ENCODE data around the gene THAP2. TPM values are rescaled to one million over a fixed set of nuclear protein-coding genes. Genes with fewer than 3 reads are reported as not detected.

The THAP2 gene
- total and polyA plus RNA-seq, 5 experiments from 2014 or later: 9.6 to 15.8 (median 11.6) TPM

DNA sequence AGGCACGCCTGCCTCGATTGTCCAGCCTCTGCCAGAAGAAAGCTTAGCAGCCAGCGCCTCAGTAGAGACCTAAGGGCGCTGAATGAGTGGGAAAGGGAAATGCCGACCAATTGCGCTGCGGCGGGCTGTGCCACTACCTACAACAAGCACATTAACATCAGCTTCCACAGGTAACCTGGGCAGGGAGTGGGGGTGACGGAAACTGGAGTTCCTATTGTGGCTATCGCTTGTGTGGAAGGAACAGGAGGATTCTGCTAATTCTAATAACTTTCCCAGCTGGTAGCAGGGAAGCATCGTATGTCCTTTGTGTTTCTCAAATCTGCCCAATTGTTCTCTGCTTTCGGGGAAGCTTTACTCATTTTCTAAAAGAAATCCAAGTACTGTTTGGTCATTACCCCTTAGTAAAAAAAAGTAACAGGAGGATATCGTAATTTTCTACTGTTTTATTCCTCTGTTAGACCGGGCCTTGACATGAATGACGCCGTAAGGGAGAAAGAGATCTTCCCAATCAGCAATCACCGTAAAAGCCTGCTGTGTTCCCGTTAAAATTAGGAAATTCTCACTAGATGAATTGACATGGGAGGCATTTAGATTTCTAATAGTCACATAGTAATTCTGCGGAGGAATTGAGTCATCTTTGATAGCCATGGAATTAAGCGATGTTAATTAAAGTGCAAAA, 449 bp downstream of the THAP2 start:
- POLR2A ChIA-PET: interaction anchor here (1.2 to 4.2 kb wide), 11 partner anchors 11 to 1925 kb away, joined by 4 to 213 read pairs (median 11); partner anchors contain the start of genes CNOT2, RAB21, TBC1D15 and TMEM19
- ATAC-seq (peak; percentile 24 to 38), DNase-seq (peak in 1 of 10 donors; percentile 8)
- no peaks in the 10 kb centered on the region for H3K27me3 Mint-ChIP-seq
- peak overlapping the region; percentile 95 to 100 (median 99) for H3K27ac Mint-ChIP-seq
- H3K36me3 Mint-ChIP-seq: peaks cover under 1 to 19% (median 4%) of the 10 kb centered on the region in 3 donors
- peak overlapping the region; percentile 95 to 100 (median 99) for H3K4me3 Mint-ChIP-seq
- H3K9me3 Mint-ChIP-seq: peaks cover 0 to 9% (median 0%) of the 10 kb centered on the region in 9 donors
- peaks cover 19 to 51% (median 45%) of the 10 kb centered on the region in 4 donors for H3K4me1 Mint-ChIP-seq

DNA sequence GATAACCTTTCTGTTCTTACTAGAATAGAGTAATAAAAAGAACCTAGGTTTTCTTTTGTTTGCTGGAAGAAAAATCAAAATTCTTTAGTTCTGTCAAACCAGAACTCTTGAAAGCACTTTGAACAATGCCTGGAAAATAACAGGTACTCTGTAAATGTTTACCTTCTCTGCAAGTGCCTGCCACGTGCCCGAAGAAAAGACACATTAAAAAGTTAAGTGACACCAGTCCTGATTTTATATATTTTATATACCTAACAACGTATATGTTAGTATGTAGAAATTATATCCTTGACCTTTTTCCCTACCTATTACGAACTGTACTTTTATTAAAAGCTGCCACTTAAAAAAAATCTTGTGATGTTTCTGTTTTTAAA, 976 bp downstream of the THAP2 start:
- peak in 1 of 10 donors; percentile 10 for DNase-seq
- peaks cover 0 to 9% (median 0%) of the 10 kb centered on the region in 9 donors for H3K9me3 Mint-ChIP-seq
- peak overlapping the region; percentile 95 to 100 (median 99) for H3K4me3 Mint-ChIP-seq
- H3K4me1 Mint-ChIP-seq: peaks cover 19 to 49% (median 42%) of the 10 kb centered on the region in 4 donors
- no peaks in the 10 kb centered on the region for H3K27me3 Mint-ChIP-seq
- ATAC-seq: no peak
- H3K36me3 Mint-ChIP-seq: peaks cover 0 to 15% (median 3%) of the 10 kb centered on the region in 3 donors
- peak overlapping the region; percentile 95 to 100 (median 99) for H3K27ac Mint-ChIP-seq
- POLR2A ChIA-PET: interaction anchor here (1.2 to 4.2 kb wide), 5 partner anchors 10 to 1926 kb away, joined by 4 to 213 read pairs (median 28); partner anchors contain the start of genes RAB21, TBC1D15 and TMEM19

DNA sequence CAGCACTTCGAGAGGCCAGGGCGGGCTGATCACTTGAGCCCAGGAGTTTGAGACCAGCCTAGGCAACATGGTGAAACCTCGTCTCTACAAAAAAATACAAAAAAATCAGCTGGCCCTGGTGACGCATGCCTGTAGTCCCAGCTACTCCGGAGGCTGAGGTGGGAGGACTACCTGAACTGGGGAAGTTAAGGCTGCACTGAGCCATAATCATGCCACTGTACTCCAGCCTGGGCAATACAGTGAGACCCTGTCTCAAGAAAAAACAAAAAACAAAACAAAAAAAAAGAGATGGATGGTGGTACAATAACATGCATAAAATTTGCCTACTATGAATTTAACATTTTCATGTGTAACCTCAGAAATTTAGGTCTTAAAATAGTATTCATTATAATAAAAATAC, 2.2 kb downstream of the THAP2 start:
- peaks cover 0 to 15% (median 0%) of the 10 kb centered on the region in 3 donors for H3K36me3 Mint-ChIP-seq
- H3K27me3 Mint-ChIP-seq: no peaks in the 10 kb centered on the region
- ATAC-seq (no peak), DNase-seq (no peak)
- H3K9me3 Mint-ChIP-seq: peaks cover 0 to 9% (median 0%) of the 10 kb centered on the region in 9 donors
- H3K4me1 Mint-ChIP-seq: peaks cover 20 to 49% (median 38%) of the 10 kb centered on the region in 4 donors
- peak overlapping the region; percentile 91 to 100 (median 99) for H3K27ac Mint-ChIP-seq
- peak overlapping the region in 2 of 10 donors; percentile 14 to 96 for H3K4me3 Mint-ChIP-seq
- POLR2A ChIA-PET: interaction anchor here (4.2 kb wide), 1 partner anchor 19 kb away, joined by 213 read pairs; the partner anchor contains the start of gene TMEM19

DNA sequence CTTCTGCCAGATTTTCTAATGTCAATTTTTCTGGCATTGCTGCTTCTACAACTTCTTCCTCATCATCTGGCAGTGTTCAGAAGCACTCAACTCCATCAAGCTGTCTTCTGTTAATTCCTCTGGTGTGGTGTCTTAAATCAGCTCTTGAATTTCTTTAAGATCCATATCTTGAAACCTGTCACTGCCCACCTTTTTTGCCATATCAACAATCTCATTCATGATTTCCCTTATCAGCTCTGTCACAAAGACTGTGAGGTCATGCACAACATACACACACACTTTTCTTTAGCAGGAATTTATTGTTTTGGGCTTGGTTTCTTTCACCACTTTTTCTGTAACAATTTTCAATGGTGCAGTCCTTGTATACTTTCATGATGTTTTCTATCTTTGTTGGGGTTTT, 7.2 kb downstream of the THAP2 start:
- H3K27ac Mint-ChIP-seq: peak overlapping the region in 3 of 10 donors; percentile 9 to 20 (median 11)
- ATAC-seq (no peak), DNase-seq (no peak)
- no peaks in the 10 kb centered on the region for H3K27me3 Mint-ChIP-seq
- peaks cover 6 to 30% (median 16%) of the 10 kb centered on the region in 4 donors for H3K4me1 Mint-ChIP-seq
- H3K36me3 Mint-ChIP-seq: peaks cover 0 to 5% (median 0%) of the 10 kb centered on the region in 3 donors
- POLR2A ChIA-PET: no interaction called here
- peaks cover 0 to 9% (median 0%) of the 10 kb centered on the region in 9 donors for H3K9me3 Mint-ChIP-seq
- no peak overlapping the region for H3K4me3 Mint-ChIP-seq

DNA sequence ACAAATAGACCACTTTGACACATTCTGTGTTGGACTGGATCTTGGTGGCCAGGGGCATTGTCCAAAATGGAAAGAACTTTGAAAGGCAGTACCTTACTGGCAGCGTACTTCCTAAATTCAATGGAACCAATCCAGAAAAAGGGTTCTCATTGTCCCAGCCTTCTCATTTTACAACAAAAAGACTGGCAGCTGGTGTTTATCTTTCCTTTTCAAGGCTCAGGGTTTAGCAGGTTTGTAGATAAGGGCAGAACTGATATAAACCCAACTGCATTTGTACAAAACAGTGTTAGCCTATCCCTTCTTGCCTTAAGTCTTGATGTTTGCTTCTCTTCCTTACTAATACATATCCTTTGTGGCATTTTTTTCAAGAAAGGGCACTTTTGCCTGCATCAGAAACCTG, 7.7 kb downstream of the THAP2 start:
- ATAC-seq (no peak), DNase-seq (no peak)
- Mint-ChIP-seq H3K4me3 (no peak overlapping the region), H3K27ac (peak overlapping the region in 2 of 10 donors; percentile 11 to 14), H3K36me3 (peaks cover 0 to 8% (median 0%) of the 10 kb centered on the region in 3 donors), H3K27me3 (no peaks in the 10 kb centered on the region), H3K9me3 (peaks cover 0 to 9% (median 0%) of the 10 kb centered on the region in 9 donors), H3K4me1 (peaks cover 5 to 29% (median 15%) of the 10 kb centered on the region in 4 donors)
- POLR2A ChIA-PET: interaction anchor here (0.8 kb wide), 1 partner anchor 9 kb away, joined by 4 read pairs; no protein-coding TSS in a partner anchor

DNA sequence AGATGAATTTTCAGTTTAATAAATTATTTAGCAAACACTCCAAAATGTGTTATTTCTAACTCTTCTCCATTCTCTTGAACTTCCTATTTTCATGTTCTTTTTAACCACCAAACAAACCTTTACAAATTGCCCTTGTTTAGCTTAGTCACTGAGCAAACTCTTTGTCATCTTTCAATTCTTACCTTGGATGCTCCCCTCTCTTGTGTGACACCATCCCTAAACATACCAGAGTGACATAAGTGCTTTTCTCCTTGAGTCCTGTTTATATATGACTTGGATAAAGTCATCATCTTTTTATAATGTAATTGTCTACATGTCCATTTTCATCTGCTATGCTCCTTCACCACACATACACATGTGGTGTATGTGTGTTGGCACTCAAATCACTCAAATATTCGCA, 18.4 kb downstream of the THAP2 start:
- Mint-ChIP-seq H3K4me3 (no peak overlapping the region), H3K36me3 (peaks cover 0 to 4% (median 0%) of the 10 kb centered on the region in 3 donors), H3K27ac (no peak overlapping the region), H3K27me3 (no peaks in the 10 kb centered on the region), H3K4me1 (peaks cover 6 to 23% (median 11%) of the 10 kb centered on the region in 4 donors), H3K9me3 (no peaks in the 10 kb centered on the region)
- POLR2A ChIA-PET: no interaction called here
- ATAC-seq (no peak), DNase-seq (no peak)

DNA sequence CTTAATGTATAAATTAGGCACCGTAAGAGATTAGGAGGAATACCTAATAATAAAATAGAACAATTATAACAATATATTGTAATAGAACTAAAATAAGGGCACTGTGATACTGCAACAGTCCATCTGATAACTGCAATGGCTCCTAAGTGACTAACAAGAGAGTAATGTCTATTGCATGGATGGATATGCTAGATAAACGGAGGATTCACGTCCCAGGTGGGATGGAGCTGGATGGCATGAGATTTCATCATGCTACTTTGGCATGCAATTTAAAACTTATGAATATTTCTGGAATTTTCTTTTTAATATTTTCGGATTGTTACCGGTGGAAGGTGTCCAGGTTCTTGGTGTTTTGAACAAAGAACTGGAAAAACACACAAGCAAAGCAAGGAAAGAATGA, 19.5 kb downstream of the THAP2 start:
- Mint-ChIP-seq H3K36me3 (peaks cover 0 to 4% (median 0%) of the 10 kb centered on the region in 3 donors), H3K4me1 (peaks cover 10 to 34% (median 21%) of the 10 kb centered on the region in 4 donors), H3K9me3 (no peaks in the 10 kb centered on the region), H3K27me3 (no peaks in the 10 kb centered on the region), H3K27ac (peak overlapping the region in 7 of 10 donors; percentile 36 to 92 (median 84)), H3K4me3 (peak overlapping the region in 7 of 10 donors; percentile 15 to 76 (median 58))
- POLR2A ChIA-PET: interaction anchor here (3.1 to 5.0 kb wide), 2 partner anchors 16 to 19 kb away, joined by 17 to 213 read pairs; partner anchors contain the start of genes THAP2 and ZFC3H1
- ATAC-seq (no peak), DNase-seq (no peak)

DNA sequence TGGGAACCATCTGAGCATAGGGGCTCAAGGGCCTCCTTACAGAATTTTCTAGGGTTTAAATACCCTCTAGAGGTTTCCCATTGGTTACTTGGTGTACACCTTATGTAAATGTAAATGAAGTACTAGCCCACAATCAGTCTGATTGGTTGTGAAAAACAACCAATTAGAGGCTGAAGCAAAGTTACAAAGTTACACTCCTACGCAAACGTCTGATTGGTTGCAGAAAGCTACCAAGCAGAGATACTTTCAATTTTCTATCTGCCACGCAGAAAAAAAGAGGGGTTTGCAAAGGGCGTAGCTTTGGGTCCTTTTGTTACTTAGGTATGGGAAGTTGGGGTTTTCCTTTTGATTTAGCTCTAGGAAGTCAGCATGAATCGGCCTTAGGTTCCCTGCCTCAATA, 20.0 kb downstream of the THAP2 start:
- POLR2A ChIA-PET: interaction anchor here (1.0 to 5.0 kb wide), 4 partner anchors 15 to 155 kb away, joined by 4 to 213 read pairs (median 18); partner anchors contain the start of genes TBC1D15, THAP2 and ZFC3H1
- Mint-ChIP-seq H3K36me3 (peaks cover 0 to 3% (median 0%) of the 10 kb centered on the region in 3 donors), H3K27ac (peak overlapping the region in 9 of 10 donors; percentile 52 to 95 (median 84)), H3K4me3 (peak overlapping the region; percentile 19 to 100 (median 64)), H3K27me3 (no peaks in the 10 kb centered on the region), H3K9me3 (no peaks in the 10 kb centered on the region), H3K4me1 (peaks cover 10 to 38% (median 23%) of the 10 kb centered on the region in 4 donors)
- DNase-seq (peak in 4 of 10 donors; percentile 5 to 63 (median 44)), ATAC-seq (peak; percentile 16 to 46)

DNA sequence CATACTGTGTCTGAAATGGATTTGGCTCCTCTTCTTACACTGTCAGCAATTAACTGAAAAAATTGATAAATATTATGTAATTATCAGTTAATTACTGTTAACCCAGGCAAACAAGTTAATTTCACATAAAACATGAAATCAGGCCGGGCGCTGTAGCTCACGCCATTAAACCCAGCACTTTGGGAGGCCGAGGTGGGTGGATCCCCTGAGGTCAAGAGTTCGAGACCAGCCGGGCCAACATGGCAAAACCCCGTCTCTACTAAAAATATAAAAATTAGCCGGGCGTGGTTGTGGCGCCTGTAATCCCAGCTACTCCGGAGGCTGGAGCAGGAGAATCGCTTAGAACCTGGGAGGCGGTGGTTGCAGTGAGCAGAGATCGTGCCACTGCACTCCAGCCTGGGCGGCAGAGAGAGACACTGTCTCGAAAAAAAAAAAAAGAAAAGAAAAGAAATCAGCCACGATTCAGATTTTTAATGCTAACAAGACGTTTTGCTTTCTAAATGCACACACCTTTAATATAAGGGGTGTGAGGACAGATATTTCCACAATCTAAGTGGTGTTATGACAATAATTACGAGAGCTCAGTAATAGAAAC, 21.3 kb downstream of the THAP2 start:
- peaks cover 0 to 7% (median 0%) of the 10 kb centered on the region in 3 donors for H3K36me3 Mint-ChIP-seq
- peak overlapping the region; percentile 89 to 100 (median 94) for H3K4me3 Mint-ChIP-seq
- H3K4me1 Mint-ChIP-seq: peaks cover 10 to 42% (median 28%) of the 10 kb centered on the region in 4 donors
- H3K9me3 Mint-ChIP-seq: no peaks in the 10 kb centered on the region
- no peaks in the 10 kb centered on the region for H3K27me3 Mint-ChIP-seq
- peak overlapping the region; percentile 87 to 97 (median 93) for H3K27ac Mint-ChIP-seq
- no peak for DNase-seq
- POLR2A ChIA-PET: interaction anchor here (0.7 to 5.0 kb wide), 16 partner anchors 9 to 154 kb away, joined by 3 to 213 read pairs (median 4); partner anchors contain the start of genes RAB21, TBC1D15, THAP2 and ZFC3H1
- no peak for ATAC-seq

DNA sequence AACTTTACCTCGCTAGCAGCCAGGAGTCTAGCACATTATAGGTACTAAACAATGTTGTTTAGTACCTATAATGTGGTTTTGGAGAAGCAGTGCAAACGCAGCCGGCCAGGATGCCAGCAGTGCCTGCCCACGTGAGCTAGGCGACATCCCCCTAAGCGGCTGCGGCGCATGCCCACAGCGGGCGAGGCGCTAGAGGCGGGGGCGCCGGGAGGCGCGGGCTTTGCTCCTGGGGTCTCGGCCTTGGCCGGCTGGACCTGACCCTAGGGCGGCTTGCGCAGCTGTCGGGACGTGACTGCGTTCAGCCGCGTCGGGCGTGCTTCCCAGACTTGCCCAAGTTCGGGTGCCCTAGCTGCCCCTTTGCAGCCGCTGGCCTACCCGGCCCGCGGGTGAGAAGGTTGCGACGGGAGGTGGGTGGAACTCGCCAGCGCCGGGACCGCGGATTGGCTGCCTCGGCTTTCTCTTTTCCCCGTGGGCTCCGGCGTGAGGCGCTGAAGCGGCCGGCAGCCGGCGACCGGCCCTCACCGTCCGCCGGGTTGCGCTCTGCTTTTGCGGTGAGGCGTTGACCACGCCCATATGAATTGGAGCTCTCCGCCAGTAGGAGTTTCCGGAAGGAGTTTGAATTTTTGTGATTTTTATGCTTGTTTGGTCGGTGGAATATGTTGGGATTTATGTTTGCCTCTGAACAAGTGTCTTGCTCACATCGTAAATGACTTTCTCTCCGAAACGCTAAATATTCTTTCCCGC, 22.0 kb downstream of the THAP2 start, which contains the start of gene TMEM19:
Gene TMEM19 (plus strand): TSS at position 169 of the 744 bp plus-strand sequence. CDS start 599 bp downstream, outside the sequence.
- peak within 1 kb of the TSS; percentile 89 to 100 (median 94) for H3K4me3 Mint-ChIP-seq
- no peaks in the 10 kb centered on the region for H3K9me3 Mint-ChIP-seq
- H3K36me3 Mint-ChIP-seq: peaks cover 0 to 10% (median 0%) of the 10 kb centered on the region in 3 donors
- no peaks in the 10 kb centered on the region for H3K27me3 Mint-ChIP-seq
- DNase-seq (peak; percentile 76 to 92 (median 83)), ATAC-seq (peak; percentile 91)
- peaks cover 10 to 45% (median 28%) of the 10 kb centered on the region in 4 donors for H3K4me1 Mint-ChIP-seq
- peak within 1 kb of the TSS; percentile 87 to 98 (median 94) for H3K27ac Mint-ChIP-seq
- POLR2A ChIA-PET: interaction anchor here (0.7 to 5.0 kb wide), 18 partner anchors 10 to 153 kb away, joined by 3 to 213 read pairs (median 4); partner anchors contain the start of genes RAB21, TBC1D15, THAP2 and ZFC3H1

DNA sequence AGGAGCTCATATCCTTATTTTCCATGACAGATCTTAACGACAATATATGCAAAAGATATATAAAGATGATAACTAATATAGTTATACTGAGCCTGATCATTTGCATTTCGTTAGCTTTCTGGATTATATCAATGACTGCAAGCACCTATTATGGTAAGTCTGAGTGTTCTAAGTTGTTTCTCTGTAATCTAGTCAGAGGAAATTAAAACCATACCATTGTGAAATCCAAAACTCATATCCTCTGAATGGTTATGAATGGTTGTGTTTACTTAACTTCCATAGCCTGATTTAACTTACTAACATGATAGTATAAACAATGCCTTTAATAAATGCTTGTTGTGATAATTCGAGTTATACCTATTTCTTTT, 22.5 kb downstream of the THAP2 start:
- Mint-ChIP-seq H3K27me3 (no peaks in the 10 kb centered on the region), H3K36me3 (peaks cover 0 to 12% (median 1%) of the 10 kb centered on the region in 3 donors), H3K9me3 (no peaks in the 10 kb centered on the region), H3K4me3 (peak overlapping the region; percentile 89 to 100 (median 94)), H3K27ac (peak overlapping the region; percentile 87 to 98 (median 94)), H3K4me1 (peaks cover 10 to 47% (median 30%) of the 10 kb centered on the region in 4 donors)
- no peak for DNase-seq
- peak in 1 of 2 donors; percentile 3 for ATAC-seq
- POLR2A ChIA-PET: interaction anchor here (0.8 to 5.0 kb wide), 13 partner anchors 9 to 153 kb away, joined by 3 to 213 read pairs (median 5); partner anchors contain the start of genes RAB21, TBC1D15, THAP2 and ZFC3H1
